ENCODE results near the gene THEM5.

DNA sequence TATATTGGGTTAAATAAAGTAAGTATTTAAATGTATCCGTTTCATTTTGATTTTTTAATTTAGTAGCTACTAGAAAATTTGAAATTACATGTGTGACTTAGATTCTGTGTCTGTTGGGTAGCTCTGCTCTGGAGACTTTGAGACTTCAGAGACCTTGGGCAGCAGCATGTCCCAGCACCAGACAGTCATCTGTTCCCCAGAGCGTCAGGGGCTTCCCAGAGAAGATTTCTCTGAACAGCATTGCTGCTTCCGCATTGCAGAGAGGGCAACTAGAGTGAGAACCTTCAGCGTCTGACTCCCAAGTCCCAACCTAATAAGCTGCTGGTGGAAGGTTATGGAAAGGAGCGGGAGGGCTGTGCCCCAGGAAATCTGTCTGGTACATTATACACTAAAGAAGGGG lies 54.9 kb downstream of the THEM5 start:
- TF ChIP-seq POLR2A (IDR thresholded peaks at IDR 0.05), result no peak
- no peak for TF ChIP-seq CTCF (IDR thresholded peaks at IDR 0.05)

Data from Peyer's patch (tissue), 4 donors.